DMS79 (cell line): Measurements from ENCODE around the gene SLC25A11.
"Not testable (repeated sequence)": the region's sequence is repeated elsewhere in the genome, so short reads cannot be mapped to it uniquely, and the experiment has no call there.

Experiments used
- DNase-seq: peaks from one replicate; lab custom pipeline; 2025; lab: John Stamatoyannopoulos, UW

Gene SLC25A11

DNA sequence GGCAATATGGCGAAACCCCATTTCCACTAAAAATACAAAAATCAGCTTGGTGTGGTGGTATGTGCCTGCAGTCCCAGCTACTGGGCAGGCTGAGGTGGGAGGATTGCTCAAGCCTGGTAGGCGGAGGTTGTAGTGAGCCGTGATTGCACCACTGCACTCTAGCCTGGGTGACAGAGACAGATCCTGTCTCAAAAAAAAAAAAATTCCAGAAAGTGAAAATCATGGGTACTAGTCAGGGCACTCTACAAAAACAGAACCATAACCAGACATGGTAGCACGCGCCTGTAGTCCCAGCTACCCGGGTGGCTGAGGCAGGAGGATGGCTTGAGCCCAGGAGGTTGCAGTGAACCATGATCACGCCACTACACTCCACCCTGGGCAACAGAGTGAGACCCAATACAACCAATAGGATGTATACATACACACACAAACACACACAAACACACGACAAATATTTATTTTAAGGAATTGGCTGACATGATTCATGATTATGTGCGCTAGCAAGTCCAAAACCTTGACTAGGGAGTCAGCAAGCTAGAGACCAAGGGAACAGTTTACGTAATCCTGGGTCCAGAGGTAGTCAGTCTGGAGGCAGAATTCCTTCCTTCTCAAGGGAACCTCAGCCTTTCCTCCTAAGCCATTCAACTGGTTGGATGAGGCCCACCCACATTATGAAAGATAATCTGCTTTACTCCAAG lies 19.3 kb downstream of the SLC25A11 start:
- DNase-seq: no peak

DNA sequence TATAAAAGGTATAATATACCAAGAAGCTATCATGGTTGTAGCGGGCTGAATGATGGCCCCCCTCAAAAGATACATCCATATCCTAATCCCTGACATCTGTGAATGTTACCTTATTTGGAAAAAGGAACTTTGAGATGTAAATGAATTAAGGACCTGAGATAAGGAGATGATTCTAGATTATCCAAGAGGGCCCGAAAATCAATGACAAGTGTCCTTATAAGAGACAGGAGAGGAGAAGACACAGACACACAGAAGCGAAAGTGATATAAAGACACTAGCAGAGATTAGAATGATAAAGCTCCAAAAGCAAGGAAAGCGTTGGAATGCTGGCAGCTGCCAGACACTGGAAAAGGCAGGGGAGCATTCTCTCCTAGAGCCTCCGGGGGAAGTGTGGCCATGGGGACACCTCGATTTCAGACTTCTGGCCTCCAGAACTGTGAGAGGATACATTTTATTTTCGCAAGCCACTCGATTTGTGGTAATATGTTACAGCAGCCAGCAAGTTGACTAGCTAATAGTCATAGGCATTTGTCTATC lies 20.3 kb downstream of the SLC25A11 start:
- no peak for DNase-seq

DNA sequence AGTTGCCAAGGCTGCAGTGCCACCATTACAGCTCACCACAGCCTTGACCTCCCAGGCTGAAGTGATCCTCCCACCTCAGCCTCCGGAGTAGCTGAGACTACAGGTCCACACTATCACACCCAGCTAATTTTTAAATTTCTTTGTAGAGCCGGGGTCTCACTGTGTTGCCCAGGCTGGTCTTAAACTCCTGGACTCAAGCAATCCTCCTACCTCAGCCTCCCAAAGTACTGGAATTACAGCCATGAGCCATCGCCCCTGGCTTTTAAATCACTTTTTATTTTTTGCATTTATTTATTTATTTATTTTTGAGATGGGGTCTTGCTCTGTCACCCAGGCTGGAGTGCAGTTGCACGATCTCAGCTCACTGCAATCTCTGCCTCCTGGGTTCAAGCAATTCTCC lies 25.3 kb downstream of the SLC25A11 start:
- DNase-seq: not testable (repeated sequence)

DNA sequence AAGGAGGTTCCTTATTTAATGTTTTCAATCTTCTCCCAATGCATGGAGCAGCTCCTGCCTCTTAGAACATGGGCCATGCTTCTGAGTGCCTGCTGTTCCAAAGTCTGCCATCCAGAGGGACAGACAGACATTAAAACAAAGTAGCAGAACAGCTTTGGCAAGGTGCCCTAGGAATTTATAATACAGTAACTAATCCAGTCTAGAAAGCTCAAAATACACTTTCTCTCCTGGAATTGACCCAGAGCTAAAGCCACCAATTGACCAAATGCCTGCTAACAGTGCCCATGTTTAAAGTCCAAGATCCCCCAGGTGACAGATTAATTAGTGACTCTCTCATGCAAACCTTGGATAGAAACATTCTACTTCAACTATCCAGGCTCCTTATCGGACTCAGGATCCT lies 25.9 kb downstream of the SLC25A11 start:
- DNase-seq: no peak

DNA sequence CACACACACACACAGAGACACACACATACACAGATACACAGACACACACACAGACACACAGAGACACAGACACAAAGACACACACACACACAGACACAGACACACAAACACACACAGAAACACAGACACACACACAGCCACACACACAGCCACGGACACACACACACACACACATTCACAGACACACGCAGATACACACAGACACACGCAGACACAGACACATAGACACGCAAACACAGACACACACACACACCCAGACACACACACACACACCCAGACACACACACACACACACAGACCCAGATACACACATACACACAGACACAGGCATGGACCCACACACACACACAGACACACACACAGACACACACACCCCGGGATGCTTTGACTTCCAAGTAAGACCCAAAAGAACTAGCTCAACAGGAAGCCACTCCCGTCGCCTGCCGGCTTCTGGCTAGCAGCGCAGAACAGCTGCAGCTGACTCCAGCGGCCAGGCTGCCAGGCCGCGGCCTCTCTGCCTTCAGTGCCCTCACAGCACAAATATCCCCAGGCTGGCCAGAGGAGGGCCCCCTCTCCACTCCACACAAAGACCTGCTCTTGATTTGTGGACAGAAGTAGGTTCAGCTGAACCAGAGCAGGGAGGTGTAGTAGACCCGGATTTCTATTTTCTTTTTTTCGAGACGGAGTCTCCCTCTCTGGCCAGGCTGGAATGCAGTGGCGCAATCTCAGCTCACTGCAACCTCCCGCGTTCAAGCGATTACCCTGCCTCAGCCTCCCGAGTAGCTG lies 30.9 kb downstream of the SLC25A11 start:
- peak; percentile 72 for DNase-seq

DNA sequence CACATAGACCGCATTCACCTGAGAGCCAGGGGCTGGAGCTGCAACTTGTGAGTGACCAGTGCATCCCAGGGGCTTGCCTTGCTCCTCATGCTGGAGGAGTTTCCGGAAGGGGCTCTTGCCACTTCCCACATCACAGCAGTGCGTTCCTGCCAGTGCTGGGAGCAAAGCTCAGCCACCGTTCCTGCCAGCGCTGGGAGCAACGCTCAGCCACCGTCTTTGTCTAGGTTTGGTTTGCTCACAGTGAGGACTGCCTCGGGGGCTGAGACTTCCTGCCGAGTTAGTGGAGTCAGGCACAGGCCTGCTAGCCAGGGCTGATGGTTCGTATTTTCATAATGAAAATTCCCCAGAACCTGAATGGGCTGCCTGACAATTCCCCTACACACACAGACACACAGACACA lies 31.5 kb downstream of the SLC25A11 start:
- no peak for DNase-seq

DNA sequence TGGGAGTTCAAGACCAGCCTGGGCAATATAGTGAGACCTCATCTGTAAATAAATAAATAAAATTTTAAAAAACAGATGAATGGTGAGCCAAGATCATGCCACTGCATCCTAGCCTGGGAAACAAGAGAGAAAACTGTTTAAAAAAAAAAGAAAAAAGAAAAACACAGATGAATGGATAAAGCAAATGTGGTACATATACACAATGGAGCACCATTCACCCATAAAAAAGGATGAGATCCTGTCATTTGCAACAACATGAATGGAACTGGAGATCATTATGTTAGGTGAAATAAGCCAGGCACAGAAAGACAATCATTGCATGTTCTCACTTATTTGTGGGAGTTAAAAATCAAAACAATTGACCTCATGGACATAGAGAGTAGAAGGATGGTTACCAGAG lies 33.2 kb downstream of the SLC25A11 start:
- not testable (repeated sequence) for DNase-seq

DNA sequence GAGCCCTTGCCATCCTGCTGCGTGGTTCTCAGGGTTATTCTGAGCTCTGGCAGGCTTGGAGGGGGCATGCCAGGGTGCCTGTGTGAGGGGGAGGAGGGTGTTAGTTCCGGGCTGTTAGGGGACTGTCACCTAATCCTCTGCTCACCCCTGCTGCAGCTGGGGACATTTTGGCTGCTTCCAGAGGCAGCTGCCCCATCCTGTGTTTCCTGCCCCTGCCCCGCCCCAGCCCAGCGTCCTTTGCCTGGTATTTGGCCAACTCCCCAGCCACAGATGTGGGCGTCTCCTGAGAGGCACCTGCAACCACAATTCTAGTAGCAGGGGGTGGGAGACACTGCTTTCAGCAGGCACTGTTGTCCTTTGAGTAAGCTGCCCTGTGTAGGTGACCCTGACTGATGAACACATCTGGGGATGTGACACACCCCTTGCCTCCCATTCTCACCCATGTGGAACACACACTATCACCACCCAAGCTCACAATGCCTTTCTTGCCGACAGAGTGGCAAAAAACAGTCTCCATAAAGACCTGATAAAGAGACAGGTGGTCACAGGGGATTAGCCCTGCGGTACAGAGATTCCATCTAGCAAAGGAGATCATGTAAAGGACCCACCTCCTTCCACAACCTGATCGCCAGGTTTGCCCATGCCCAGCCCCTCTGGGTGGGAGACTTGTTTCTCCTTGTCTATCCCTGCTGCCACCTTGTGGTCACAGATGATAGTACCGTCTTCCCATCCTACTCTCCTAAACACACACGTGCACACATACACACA lies 36.6 kb downstream of the SLC25A11 start, which contains the start of gene CHRNE:
TSS of gene CHRNE (minus strand) at position 48 of the 768 bp plus-strand sequence. CDS start at position 13, 35 bp downstream.
- peak; percentile 84 for DNase-seq

DNA sequence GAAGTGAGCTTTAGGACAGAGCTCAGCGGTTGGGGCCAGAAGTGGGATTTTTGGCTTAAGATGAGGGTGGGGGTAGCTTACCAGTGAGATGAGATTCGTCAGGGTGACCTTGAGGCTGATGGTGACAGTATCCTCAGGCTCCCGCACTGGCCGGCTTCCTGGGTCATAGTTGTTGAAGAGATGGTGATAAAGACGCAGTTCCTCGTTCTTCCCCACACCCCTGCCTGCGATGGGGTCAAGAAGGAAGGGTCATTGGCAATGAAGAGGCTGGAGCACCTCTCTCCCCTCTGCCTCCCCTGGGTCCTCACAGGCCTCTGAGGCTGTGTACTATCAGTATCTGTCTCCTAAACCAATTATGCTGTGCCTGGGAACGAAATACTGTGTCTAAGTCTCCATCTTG lies 37.3 kb downstream of the SLC25A11 start:
- no peak for DNase-seq

DNA sequence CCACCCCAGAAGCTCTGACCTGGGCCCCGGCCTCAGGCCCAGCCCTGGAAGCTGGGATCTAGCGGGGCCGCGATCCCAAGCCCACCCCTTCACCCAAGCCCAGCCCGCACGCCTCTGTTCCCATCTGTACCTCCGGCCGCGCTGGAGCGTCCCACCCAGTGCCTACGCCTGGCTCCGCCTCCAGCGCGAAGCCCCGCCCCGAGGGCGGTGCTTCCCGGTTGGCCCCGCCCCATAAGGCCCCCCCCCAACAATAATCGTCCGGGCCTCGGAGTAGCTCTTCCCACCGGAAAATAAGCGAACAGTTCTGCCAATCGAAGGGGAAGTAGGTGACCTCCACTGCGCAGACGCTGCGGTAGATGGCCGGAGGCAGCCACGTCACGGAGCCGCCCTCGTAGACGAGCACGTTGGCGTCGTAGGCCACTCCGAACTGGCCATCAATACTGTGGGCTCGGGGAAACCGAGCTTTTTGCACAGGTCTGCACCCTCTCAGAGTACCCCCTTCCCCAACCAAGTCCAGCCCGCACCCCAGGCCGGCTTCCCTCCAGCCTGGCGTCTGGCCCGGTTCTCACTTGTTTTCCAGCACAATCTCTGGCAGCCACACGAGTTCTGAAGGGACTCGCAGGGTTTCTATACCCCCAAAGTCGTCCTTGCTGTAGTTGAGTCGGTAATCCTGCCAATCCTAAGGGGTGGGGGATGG lies 38.0 kb downstream of the SLC25A11 start:
- DNase-seq: no peak

DNA sequence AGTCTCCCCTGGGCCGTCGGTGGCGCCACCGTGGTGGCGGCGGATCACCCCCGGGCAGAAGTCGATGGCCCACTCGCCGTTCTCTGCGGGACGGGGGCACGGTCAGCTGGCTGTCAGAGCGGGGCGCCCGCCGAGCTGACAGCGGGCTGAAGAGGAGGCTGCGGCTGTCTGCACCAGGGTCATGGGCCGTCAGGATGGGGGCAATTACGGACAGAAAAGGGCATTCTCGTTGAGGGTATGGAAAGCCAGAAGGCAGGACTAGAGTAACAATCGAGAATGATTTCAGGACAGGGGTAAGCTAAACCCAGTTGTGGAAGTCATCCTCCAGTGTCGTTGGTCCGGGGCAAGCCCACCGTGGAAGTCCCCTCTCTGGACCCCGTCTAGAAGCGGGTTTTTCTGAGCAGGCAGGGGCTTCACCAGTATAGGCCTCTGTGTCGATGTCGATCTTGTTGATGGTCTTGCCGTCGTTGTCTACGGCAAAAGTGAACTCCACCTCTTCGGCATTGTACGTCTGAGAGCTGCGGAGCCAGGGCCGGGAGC lies 38.7 kb downstream of the SLC25A11 start:
- DNase-seq: no peak

DNA sequence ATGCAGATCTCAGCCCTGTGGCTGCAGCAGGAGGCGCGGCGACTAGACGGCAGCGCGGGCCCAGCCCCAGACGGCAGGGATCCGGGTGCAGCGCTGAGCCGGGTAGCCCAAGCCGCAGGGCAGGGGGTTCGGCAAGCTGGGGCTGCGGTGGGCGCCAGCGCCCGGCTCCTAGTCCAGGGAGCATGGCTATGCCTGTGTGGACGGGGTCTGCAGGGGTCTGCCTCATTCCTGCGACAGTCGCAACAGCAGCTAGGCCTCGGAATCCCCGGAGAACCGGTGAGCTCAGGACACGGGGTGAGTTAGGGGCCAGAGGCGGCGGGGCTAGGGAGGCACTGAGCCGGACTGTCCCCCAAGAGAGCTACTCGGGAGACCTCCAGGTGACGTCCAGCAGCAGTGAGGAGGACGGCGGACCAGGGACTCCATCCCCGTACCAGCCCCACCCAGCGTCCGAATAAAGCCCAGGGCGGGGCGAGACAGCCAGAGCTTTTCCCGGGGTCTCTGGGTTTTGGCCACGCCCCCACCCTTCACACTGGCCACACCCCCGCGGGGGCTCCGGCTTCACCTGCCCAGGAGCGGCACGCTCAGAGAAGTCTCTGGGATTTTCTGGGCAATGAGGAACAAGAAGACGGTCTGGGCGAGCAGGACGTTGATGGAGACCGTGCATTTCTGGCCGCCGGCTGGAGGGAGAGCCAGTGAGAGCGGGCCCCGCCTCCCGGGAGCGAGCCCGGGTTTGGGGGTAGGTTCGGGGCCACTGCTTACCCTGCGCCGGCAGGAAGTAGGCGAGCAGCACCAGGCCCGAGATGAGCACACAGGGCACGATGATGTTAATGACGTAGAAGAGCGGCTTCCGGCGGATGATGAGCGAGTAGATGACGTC lies 39.4 kb downstream of the SLC25A11 start:
- no peak for DNase-seq

DNA sequence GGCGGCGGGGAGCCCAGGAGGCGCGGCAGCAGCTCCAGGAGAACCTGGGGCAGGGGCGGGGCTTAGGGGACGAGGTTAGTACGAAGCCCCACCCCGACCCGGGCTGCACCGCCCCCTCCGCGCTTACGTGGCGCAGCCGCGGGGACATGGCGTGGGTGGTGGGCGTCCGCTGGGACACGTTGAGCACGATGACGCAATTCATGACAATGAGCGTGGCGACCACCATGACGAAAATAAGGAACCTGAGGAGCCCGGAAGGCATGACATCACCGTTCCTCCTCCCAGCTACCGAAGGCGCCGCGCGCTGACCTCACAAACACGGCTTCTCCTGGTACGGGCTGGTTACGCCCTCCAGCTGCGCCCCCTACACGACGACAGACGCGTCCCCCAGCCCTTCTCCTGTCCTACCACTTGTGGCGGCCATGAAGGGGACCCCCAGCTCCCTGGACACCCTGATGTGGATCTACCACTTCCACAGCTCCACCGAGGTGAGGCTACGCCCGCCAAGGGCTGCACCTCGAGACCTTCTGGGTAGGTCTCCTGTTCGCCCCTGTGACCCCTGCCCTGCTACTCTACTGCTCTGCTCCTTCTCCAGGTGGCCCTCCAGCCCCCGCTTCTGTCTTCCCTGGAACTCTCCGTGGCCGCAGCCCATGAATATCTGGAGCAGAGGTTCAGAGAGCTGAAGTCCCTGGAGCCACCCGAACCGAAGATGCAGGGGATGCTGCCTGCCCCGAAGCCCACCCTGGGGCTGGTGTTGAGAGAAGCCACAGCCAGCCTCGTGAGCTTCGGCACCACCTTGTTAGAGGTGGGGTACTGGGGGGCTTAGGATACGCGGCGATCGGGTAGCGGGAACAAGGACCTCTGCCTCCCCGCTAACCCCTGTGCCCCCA lies 40.3 kb downstream of the SLC25A11 start, which contains the start of gene C17orf107:
TSS of gene C17orf107 (plus strand) at position 196 of the 890 bp plus-strand sequence. CDS start at position 423, 227 bp downstream.
- DNase-seq: no peak

DNA sequence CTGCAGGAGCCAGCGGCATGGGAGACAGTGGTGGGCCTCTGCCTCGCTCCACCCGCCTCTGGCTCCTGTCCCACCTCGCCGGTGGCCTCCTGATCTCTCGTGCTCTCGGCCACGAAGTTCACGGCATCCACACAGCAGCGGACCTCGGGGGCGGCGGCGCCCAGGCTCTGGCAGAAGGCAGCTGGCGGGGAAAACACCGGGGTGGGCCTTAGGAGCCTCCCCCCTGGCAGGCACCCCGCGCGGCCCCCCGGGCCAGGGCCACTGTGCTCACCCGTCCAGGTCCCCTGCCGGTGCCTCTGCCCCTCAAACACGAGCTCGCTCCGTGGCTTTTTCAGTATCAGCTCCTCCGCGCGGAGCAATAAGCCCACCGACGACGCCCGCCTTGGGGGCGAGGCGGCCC lies 40.9 kb downstream of the SLC25A11 start:
- DNase-seq: no peak

DNA sequence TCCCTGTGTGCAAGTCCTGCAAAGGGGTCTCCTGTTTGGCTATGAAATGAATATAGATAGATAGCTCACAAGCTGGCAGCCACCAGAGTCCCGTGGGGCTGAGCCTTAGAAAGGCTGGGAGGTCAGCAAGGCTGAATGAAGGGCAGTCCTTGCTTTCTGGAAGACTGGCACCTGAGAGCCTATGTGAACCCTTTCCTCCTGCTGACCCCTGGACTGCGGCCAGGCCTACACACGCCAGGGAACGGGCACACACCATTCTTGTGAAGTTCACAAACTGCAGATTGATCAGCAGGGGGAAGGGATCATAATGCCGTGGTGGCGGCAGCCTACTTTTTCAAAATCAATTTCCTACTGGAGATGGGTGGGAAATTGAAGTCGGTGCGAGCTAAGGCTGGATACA lies 41.5 kb downstream of the SLC25A11 start:
- DNase-seq: no peak

DNA sequence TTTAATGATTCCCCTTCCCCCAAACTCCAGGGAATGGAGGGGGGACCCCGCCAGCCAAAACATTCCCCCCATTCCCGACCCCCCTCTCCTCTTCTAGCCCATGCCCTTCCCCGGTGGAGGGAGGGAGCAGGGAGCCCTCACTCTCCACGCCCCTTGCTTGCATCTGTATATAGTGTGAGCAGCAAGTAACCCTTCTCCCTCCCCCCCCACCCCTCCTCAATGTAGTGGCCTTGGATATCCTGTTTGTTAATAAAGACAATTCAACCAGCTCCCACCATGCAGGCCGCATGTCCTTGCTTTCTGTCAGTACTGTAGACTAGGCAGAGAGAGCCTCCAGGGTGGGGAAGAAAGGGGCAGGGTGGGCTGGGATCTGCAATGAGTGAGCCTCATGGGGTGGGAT lies 42.1 kb downstream of the SLC25A11 start:
- no peak for DNase-seq

DNA sequence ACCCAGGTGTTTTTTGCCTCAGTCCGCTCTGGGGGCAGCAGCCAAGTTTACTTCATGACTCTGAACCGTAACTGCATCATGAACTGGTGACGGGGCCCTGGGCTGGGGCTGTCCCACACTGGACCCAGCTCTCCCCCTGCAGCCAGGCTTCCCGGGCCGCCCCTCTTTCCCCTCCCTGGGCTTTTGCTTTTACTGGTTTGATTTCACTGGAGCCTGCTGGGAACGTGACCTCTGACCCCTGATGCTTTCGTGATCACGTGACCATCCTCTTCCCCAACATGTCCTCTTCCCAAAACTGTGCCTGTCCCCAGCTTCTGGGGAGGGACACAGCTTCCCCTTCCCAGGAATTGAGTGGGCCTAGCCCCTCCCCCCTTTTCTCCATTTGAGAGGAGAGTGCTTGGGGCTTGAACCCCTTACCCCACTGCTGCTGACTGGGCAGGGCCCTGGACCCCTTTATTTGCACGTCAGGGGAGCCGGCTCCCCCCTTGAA lies 42.6 kb downstream of the SLC25A11 start:
- no peak for DNase-seq

DNA sequence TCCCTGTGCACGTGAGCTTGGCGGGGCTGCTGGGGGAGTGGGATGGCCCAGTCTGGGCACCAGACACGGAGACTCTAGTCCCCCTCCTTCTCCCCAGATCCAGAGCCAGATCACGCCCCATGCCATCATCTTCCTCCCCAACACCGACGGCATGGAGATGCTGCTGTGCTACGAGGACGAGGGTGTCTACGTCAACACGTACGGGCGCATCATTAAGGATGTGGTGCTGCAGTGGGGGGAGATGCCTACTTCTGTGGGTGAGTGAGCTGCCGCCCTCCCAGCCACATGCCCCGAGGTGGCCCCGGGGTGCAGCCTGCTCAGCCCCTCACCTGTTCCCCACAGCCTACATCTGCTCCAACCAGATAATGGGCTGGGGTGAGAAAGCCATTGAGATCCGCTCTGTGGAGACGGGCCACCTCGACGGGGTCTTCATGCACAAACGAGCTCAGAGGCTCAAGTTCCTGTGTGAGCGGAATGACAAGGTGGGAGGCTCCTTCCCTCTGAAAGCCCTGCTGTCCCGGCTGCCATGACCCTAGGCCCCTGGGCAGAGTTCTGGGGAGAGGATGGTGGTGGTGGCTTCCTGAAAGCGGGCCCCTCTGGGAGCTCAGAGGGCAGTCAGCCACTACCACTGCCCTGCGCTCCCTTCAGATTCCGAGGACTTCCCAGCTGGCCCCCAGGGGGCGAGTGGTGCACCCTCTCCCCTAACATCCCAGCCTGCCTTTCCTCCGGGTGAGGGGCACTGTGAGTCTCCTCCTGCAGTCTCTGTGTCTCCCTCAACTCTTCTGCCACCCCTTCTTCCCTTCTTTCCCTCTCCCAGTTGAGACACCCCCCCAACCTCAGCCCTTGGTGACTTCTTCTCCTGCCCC lies 43.3 kb downstream of the SLC25A11 start:
- no peak for DNase-seq
